Suppressor macrophage (primary cell): ENCODE results near the gene SPATC1L.
"Not testable (repeated sequence)": the region's sequence is repeated elsewhere in the genome, so short reads cannot be mapped to it uniquely, and the experiment has no call there.

Source experiments
- DNase-seq, 4 experiments: peaks; one replicate each; pipeline ENCODE4 v3.0.0-alpha.2; 2020 to 2022

Gene SPATC1L

DNA sequence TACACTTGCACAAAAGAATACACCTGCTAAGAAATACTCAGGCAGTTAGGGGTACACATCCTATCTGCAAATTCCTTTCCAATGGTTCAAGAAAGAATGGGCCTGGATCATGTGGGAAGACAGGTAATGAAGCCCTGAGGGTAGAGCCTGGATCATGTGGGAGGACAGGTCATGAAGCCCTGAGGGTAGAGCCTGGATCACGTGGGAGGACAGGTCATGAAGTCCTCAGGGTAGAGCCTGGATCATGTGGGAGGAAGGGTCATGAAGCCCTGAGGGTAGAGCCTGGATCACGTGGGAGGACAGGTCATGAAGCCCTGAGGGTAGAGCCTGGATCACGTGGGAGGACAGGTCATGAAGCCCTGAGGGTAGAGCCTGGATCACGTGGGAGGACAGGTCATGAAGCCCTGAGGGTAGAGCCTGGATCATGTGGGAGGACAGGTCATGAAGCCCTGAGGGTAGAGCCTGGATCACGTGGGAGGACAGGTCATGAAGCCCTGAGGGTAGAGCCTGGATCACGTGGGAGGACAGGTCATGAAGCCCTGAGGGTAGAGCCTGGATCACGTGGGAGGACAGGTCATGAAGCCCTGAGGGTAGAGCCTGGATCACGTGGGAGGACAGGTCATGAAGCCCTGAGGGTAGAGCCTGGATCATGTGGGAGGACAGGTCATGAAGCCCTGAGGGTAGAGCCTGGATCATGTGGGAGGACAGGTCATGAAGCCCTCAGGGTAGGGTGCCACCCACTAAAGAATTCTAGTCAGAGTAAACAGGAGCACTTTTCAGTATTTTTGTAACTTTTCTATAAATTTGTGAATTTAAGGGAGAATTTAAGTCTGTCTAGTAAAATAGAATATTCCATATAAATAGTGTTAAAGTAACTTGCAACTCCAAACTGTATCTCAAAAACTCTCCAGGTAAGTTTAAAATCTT is 16.9 kb upstream of the SPATC1L start:
- DNase-seq, result not testable (repeated sequence)

GRCh38 chr21:46199436-46200373 is 15.4 kb upstream of the SPATC1L start:
- DNase-seq, result no peak

GRCh38 chr21:46196733-46197132 is 12.5 kb upstream of the SPATC1L start:
- no peak for DNase-seq

- no peak for DNase-seq
Measured at GRCh38 chr21:46195595-46196195, 11.4 kb upstream of the SPATC1L start.

DNA sequence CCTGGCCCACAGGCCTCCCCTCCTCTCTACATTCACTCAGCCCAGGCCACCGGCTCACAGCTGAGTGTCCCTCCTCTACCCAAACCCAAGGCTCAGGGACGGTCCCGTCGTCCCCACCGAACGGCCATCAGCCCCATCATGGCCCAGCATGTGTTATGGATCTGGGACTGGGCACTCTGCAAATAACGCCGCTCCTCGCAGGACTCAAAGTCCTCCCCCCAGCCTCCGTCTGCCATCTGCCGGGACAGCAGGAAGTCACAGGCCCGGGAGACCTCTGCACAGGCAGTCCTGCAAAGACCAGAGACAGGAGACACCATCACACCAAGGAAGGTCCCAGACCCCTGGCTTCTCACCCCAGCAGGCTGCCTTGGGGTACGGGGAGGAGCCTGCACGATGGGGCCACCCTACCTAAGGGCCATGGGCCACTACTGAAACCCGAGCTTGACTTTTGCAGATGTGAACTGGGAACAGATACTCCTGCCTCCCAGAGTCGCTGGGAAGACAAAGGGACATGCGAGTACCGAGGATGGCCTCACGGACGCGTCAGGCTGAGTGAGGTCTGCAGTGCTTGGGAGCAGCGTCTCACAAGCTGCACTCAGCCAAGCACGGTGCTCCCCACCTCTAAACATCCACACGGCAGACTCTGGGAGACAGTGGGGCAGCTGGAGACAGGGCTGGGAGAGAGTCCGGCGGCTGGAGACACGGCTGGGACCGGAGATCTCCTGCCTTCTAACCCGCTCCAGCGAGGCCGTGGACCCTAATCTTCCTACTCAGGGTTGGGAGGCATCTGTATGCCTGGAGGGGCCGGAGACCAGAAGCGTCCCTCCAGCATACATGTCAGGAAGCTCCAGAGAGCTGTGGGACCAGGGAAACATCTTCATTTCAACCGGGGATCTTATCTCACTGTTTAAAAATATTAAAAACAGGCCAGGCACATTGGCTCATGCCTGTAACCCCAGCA is 10.4 kb upstream of the SPATC1L start:
- DNase-seq, result no peak

DNA sequence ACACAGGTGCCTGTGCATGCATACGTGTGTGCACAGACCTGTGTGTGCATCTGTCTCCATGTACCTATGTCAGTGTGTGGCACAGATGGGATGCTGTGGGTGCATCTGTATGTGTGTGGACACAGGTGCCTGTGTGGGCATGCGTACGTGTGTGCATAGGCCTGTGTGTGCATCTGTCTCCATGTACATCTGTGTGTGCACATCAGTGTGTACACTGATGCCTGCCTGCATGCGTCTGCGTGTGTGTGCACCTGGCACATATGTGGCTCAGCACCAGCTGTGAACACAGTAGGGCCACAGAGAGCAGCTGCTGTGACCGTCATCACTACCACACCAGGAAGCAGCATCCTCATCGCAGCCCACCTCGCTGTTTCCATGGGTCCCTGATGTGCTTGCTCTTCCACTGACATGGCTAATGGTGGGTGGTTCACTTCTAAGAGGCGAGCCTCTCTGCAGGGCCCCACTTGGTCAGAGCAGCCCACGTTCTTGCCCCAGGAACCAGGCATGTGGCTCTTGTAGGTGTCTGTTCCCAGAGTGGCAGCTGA is 9.6 kb upstream of the SPATC1L start:
- no peak for DNase-seq

- no peak for DNase-seq
Measured at GRCh38 chr21:46191686-46192575, 7.7 kb upstream of the SPATC1L start.

GRCh38 chr21:46191257-46191685 is 7.0 kb upstream of the SPATC1L start:
- DNase-seq, result peak; percentile 61 to 80 (median 64)

DNA sequence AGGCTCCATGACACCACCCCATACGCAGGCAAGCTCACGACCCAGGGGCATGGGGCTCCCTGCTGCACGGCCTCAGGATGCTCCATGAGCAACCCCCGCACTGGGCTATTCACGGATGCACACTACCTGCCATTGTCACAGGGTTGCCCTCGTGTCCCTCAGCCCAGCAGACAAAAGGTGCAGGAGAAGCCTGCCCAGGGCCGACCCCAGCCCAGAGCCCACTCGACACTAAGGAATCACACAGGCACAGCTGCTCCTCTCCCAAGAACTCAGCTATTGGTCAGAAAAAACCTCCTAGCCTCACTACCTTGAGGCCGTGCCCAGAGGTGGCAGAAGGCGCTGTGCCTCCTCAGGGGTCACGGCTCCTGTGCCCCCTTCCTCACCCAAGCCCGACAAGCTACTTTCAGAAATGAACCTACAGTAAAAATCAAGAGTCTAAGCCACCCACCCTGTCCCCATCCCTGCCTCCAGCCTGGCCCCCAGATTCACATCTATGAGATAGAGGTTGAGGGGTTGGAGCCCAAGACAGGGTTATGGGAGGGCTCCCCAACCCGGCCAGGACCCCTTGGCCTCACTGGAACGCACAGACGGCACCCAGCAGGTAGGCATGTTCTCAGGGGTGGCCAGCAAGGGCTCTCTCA is 6.4 kb upstream of the SPATC1L start:
- no peak for DNase-seq

- DNase-seq, result no peak
Measured at GRCh38 chr21:46189959-46190490, 5.8 kb upstream of the SPATC1L start.

- peak in 1 of 4 experiments; percentile 5 for DNase-seq
Measured at GRCh38 chr21:46189213-46189958, 5.1 kb upstream of the SPATC1L start.

- DNase-seq, result peak; percentile 50 to 79 (median 74)
Measured at GRCh38 chr21:46188226-46189212, 4.3 kb upstream of the SPATC1L start.

- DNase-seq, result no peak
Measured at GRCh38 chr21:46187814-46188213, 3.6 kb upstream of the SPATC1L start.

- DNase-seq, result no peak
Measured at GRCh38 chr21:46187261-46187660, 3.0 kb upstream of the SPATC1L start.

GRCh38 chr21:46185716-46186115 is 1.5 kb upstream of the SPATC1L start:
- DNase-seq, result no peak

- peak; percentile 53 to 76 (median 71) for DNase-seq
Measured at GRCh38 chr21:46184625-46185555, 631 bp upstream of the SPATC1L start.
